Right ventricle myocardium superior (tissue), 1 donor: Measurements from ENCODE around the gene DLAT. TPM values are rescaled to one million over a fixed set of nuclear protein-coding genes. Genes with fewer than 3 reads are reported as not detected.
"Not testable (repeated sequence)": the region's sequence is repeated elsewhere in the genome, so short reads cannot be mapped to it uniquely, and the experiment has no call there.

Source experiments
- ATAC-seq: fragments of 200-7000 bp; cut with Tn5 transposase; one replicate; pipeline ENCODE4 v1.9.1; 2020; ENCODE audit warnings: mild to moderate bottlenecking; ENCODE audit not compliant: poor library complexity
- DNase-seq: peaks from one replicate; pipeline ENCODE4 v3.0.0-alpha.2; 2020
- intact Hi-C: fragments of 100-400 bp; cut with DNase I; formaldehyde crosslinking; loops from one replicate; pipeline ENCODE4 v1.11.2; 2022
- long read RNA-seq: library from polyadenylated mRNA; unstranded; transcript quantifications from one replicate; pipeline ENCODE4 v2.0.0, GENCODE V29; 2021
- total RNA-seq: library from RNA; stranded (reverse); fragmentation: NEBNext Ultra II Directional; extraction: Animal tissue kit (Norgen Biotek cat#: 25700); gene quantifications from one replicate; pipeline ENCODE4 v1.2.1, GENCODE V29; 2021
- donor health status: DM: no; HTN: yes; CAD: no; lungs with severe emphysema.

Gene DLAT
- 154 TPM for total RNA-seq
- long read RNA-seq, full-length matches to known transcripts, result 457 of 499 reads
- long read RNA-seq, partial matches to known transcripts, result 12 of 499 reads
- long read RNA-seq, other reads (novel, unspliced or antisense), result 30 of 499 reads

DNA sequence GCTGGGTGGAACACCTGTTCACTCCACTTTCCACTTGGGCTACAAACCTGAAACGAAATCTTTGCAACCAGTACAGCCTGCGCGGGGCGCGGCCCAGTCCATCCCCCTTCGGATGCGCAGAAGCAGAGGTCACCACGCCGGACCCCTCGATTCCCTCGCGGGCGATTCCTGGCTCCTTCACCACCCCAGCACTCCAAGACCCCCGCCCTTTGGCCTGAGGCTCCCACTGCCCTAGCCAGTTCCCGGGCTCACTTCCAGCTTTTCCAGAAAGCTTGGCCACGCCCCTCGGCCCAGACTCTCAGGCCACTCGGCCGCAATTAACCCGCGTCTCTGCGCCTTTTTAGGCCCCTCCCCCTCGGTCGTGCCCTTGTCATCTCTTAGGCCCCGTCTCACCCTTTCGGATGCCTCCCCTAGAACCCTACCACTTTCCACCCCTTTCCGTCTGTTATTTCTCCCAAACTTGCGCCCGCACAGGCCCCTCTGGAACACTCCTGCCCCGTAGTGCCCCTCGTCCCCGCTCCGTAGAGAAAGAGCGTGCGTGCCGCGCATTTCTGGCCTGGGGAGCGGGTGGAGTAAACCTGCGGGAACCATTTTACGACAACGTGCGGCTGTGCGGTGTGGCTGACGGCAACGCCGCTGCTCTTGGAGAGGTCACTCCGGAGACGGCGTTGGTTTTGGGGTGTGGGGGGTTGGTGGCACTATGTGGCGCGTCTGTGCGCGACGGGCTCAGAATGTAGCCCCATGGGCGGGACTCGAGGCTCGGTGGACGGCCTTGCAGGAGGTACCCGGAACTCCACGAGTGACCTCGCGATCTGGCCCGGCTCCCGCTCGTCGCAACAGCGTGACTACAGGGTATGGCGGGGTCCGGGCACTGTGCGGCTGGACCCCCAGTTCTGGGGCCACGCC is at the start of gene DLAT:
TSS of gene DLAT (plus strand) at position 636 of the 906 bp plus-strand sequence. CDS start at position 701, 65 bp downstream.
- peak; percentile 94 for DNase-seq
- intact Hi-C loops, result no loop called here
- peak; percentile 94 for ATAC-seq

DNA sequence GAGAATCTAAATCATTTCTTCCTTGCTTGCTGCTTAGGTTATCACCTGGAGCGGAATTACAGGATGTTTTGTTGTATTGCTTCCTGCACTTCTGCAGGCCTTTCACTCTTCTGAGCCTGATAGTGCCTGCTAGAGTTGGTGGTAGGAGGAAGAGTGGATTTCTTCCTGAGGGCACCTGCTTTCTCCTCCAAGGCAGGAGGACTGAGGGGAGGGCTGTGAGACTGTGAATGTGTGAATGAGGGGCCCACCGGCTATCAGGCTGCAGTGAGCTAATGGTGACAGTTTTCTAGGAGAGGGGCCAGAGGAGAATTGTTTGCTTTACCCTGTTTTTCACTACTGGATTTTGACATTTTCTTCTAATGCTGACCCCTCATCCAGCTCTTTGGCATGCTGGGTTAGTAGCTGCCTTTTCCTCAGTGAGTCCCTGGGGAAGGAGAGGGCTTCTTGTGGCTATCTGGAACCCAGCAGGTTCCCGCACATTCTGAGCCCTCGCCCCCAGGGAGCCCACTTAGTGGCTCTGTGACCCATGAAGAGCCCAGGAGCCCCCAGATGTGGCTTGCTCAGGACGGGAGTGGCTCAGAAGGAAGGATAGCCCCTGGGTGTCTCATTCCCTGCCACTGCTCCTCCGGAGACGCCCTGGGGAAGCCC is 49.0 kb upstream of the DLAT start:
- DNase-seq (no peak), ATAC-seq (no peak)
- intact Hi-C loops, result loop anchor here (5.0 kb wide), 1 partner anchor 44 kb away; no protein-coding TSS in a partner anchor

DNA sequence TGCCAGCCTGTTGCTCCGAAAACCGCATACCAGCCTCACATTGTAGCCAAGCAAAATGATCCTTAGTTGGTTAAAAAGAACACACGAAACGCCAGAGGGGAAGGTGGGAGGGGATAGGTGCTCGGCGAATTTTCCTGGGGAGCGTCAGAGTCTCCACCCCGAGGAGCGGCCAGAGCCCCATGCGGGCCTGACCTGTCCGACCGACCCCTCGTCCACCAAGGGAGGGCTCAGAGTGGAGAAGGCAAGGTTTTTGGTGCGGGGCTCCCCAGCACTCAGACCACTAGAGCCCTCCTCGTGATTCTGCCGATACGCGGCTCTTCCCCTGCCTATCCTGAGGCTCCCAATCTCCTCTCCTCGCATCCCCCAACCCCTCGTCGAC is 48.5 kb upstream of the DLAT start:
- intact Hi-C loops, result loop anchor here (5.0 kb wide), 1 partner anchor 44 kb away; no protein-coding TSS in a partner anchor
- DNase-seq, result peak; percentile 40
- peak; percentile 24 for ATAC-seq

DNA sequence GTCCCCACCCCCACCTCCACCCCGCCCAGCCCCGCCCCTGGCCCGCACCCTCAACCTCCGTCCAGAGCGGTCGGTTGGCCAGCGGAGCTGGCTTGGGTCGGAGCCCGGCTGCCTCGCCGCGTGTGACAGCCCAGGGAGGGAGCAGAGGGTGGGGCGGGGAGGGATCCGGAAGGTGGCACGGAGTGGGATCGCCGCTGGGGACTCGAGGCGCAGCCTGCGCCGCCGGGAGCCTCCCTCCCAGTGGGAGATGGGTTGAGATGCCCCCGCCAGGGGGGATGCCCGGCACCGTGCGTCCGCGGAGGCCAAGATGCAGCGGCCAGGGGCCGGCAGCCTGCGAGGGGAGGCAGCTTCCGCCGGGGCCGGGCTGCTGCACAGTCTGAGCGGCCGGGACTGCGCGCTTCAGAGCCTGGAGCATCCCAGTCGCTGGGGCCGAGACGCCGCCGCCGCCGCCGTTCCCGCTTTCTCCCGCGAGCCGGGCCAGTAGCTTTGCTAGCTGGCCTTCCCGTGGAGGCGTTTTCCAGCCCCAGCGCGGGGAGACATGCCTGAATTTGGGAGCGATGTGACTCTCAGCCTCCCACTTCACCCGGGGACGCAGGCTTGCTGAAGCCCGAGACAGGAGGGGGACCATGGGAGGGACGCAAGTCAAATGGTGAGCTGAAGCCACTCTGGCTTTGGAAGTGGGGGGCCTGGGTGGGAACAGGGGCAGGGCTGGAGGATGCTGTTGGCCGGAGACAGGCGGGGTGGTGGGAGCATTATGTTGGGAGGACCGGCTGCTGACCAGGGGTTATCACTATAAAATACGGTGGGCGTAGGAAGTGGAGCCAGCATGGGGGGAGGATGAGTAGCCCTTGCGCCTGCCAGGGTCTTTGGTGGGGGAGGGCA is 47.8 kb upstream of the DLAT start:
- peak; percentile 84 for ATAC-seq
- peak; percentile 83 for DNase-seq
- intact Hi-C loops, result loop anchor here (5.0 kb wide), 1 partner anchor 45 kb away; no protein-coding TSS in a partner anchor

DNA sequence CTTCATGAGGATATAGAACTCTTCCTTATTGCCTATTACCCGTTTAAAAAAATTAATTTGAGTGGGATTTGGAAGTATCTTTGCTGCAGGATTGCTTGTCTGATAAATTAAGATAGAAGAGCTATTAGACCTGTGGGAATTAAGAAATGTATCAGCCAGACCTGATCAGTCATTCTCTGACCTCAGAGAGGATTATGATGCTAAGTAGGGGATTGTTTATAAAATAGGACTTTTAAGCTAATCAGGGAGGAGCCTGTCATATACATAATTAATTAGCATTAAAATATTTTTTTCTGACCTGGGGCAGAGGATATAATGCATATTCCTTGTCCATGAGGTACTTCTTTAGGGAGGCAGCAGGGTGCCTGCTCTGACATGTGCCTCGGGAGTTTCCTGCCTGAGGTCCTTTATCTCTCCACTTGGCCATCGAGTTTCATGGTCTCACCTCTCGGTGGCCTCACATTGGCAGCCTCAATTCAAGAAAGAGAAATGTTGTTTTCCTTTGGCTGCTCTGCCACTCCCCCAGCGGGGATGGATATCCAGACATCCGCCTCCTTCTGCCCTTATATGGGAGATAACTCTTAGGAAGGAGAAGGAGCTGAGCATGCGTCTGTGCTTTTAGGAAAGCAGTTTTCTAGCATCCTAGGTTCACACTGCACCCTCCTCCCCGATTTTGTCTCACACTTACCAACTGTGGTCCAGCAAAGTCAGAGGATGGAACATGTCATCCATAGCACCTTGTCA is 47.0 kb upstream of the DLAT start:
- intact Hi-C loops, result loop anchor here (5.0 kb wide), 1 partner anchor 46 kb away; no protein-coding TSS in a partner anchor
- DNase-seq, result peak; percentile 67

DNA sequence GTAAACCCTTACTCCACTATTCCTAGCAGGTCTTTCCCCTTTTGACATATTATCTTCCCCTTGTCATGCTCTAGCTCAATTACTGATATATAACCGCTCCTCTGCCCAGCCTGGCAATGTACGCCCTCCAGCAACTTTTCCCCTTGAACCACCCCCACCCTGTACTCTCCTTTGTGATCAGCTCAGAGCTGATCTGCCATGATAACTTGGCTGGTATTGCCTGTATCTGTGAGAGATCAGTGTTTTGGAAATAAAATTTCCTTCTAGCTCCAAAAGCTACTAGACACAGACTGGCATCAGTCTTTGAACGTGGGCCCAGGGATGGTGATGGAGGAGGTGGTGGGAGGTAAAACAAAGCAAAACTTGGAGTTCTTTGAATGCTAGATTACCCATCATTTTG is 45.1 kb upstream of the DLAT start:
- intact Hi-C loops, result loop anchor here (5.0 kb wide), 1 partner anchor 103 kb away; the partner anchor contains the start of genes CFAP68 and FDXACB1
- no peak for ATAC-seq
- no peak for DNase-seq

More for the DNA sequence above, 47.0 kb upstream of the DLAT start:
- peak; percentile 62 for ATAC-seq

DNA sequence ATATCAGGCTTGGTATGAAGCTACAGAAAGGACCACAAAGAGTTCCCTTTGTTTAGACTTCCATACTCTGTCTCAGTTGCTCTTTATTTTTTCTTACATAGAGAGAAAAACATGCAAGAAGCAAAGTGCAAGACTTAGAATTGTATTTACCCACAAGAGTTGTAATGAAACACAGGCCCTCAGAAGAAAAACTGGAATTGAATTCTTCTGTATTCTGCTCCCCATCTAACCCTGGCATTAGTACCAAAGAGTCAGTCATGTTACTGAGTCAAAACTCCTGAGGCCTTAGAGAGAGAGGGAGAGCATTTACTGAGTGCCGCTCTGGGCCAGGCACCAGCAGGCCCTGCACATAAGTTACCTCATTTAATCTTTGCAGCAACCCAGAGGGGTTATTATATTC is 43.9 kb upstream of the DLAT start:
- ATAC-seq (no peak), DNase-seq (no peak)
- intact Hi-C loops, result loop anchor here (5.0 kb wide), 1 partner anchor 104 kb away; the partner anchor contains the start of genes CFAP68 and FDXACB1

DNA sequence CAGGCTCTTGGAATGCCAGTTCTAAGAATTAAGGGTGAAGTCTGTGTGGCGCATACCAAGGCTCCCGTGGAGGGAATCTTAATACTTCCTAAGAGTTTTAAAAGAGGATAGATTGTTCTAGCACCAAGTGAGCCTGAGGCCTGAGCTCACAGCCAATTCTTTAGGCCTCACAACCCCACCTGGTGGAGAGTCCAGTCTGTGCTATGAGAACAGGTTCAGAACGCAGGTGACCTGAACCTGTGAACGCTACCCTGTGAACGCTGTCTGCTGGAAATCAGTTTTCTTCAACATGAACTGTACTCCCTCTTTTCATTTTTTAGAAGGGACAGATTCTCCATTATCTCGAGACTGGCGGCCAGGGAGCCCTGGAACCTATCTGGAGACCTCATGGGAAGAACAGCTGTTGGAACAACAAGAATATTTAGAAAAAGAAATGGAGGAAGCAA is 43.2 kb upstream of the DLAT start:
- ATAC-seq (peak; percentile 67), DNase-seq (peak; percentile 57)
- intact Hi-C loops, result loop anchor here (5.0 kb wide), 1 partner anchor 105 kb away; the partner anchor contains the start of genes CFAP68 and FDXACB1

DNA sequence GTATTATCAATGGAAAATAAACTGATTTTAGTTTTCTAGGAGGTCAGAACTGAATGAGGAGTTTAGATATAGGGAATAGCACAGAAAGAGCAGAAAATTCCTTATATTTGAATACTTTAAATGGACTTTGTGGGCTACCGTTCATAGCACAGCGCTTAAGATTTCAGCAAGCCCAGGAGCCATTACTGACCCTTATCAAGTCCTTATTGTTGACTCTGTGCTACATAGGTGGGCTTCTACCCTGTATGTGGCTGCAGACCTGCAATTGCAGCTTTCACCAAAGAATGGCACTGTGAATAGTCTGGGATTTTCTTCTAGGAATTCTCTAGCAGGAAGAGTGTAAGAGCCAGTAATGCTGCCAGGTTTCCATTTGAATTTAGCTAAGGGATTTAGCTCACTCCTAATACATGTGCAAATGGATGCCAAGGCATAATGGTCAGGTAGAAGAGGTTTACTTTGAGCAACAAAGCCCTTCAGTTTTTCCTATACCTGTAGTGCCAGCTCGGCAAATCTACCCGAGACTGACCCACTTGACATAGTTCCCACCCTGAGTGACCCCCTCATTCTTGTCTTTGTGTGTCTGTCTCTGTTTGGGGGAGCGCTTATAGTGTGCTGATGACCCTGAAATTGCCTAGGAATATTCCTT is 42.5 kb upstream of the DLAT start:
- ATAC-seq (peak; percentile 6), DNase-seq (no peak)
- intact Hi-C loops, result loop anchor here (5.0 kb wide), 1 partner anchor 105 kb away; the partner anchor contains the start of genes CFAP68 and FDXACB1

DNA sequence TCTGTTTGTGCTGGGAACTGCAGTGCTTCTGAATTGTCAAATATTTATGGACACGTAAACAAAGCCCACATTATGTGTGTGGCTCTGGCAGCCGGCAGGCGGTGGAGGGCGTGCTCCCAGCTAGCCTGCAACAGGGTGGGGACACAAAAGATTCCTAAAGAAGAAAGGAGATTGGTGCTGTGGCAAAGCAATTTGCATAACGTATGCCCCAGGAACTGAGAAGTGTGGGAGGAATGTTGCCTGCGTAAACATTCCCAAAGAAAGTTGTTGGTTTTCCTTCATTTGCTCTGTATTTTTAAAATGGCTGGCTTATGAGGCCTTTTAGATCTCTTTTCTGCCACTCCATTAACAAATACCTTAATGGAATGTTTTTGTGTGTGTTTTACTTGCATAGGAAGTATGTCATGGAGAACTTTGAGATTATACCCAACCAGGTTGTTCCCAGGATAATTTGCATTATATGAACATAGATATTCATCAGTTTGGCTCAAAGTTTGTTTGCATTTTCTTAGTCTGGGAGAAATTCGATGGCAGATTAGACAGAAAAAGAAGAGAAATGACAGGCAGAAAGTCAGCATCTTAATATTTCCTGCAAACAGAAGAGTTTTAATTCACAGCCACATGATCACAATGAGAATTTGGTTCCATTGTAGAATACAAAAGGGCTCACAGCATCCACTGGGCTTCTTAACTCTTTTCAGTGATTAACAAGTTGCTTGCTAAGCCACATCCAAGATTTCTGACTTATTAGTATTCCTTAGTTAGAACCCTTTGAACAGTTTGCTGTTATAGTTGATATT is 41.8 kb upstream of the DLAT start:
- DNase-seq (peak; percentile 48), ATAC-seq (peak; percentile 73)
- intact Hi-C loops, result loop anchor here (5.0 kb wide), 1 partner anchor 106 kb away; the partner anchor contains the start of genes CFAP68 and FDXACB1

DNA sequence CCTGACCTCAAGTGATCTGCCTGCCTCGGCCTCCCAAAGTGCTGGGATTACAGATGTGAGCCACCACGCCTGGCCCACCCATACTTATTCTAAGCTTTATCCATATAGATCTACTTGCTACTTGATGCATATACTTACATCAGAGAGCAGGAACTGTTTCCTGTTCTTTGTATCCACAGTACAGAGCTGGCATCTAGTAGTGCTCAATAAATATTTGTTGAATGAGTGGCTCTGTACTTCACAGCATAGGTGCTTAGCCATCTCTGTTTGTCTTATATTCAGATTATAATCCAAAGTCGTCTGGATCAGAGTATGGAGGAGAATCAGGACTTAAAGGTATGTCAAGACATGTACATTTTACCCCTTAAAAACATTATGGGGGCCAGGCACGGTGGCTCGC is 38.6 kb upstream of the DLAT start:
- no peak for DNase-seq
- no peak for ATAC-seq
- intact Hi-C loops, result no loop called here

DNA sequence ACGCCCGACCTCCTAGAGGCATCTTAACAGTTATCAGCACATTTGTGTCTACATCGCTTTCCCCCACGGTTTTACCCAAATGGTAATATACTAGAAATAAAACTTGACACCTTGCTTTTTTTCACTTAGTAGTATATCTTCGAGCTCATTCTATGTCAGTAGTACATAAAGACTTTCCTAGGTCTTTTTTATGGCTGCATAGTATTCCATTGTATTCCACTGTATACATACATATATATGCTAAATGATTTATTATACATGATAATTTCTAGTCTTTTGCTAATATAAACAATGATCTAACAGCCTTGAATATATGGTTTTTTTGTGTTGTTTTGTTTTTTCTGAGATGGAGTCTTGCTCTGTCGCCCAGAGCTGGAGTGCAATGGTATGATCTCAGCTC is 34.8 kb upstream of the DLAT start:
- ATAC-seq (no peak), DNase-seq (no peak)
- intact Hi-C loops, result no loop called here

DNA sequence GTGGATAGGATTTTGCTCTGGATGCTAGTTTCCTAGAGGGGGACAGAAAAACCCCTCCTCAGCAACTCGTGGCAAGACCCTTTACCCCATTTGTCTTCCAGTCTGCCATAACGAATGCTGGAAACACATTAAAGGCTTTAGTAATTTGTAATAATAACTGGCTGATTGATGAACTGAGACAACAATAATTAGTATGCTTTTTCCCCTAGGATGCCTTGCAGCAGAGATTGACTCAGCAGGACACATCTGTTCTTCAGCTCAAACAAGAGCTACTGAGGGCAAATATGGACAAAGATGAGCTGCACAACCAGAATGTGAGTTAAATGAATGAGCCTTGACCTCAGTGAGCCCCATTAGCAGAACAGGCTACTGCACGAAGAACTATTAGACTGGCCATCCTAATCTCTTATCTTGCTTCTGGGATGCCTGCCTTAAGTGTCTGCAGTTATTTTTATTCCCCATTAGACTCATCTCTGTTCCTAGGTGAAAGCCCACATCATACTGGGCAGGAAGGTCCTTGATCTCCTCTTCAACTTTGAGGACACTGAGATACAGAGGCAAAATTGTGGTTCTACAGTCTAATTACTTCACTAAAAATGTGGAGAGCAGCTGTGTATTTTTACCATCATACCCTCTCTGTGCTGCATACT is 32.9 kb upstream of the DLAT start:
- ATAC-seq, result peak; percentile 64
- no peak for DNase-seq
- intact Hi-C loops, result no loop called here

DNA sequence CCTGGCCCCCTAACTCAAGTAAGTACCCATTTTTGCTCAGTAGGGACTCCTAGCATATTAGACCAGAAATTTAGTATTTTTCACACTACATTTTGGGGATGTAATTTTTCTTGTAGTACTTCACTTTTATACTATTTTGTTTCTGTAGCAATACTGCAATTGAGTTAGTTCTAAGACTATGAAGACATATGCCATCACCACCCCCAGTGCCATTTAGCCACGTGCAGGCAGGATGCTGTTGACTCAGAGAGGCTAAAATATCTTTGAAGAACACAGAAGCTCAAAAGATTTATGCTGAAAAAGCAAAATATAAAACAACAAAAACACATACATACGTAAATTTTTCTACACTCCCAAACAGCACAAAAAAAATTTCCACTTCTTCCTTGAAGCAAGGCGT is 29.1 kb upstream of the DLAT start:
- DNase-seq (no peak), ATAC-seq (no peak)
- intact Hi-C loops, result no loop called here

DNA sequence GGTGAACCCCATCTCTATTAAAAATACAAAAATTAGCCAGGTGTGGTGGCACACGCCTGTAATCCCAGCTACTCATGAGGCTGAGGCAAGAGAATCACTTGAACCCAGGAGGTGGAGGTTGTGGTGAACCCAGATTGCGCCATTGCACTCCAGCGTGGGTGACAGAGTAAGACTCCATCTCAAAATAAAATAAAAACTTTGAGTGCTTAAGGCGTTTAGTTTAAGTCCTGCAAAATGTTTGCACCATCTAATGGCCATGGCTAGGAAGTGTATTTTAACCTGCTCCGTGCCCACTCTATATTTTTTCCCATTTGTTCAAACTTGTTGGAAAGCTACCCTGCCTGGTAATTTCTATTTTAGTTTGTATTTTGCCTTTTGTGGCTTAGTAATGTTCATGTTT is 28.5 kb upstream of the DLAT start:
- DNase-seq, intact Hi-C loops: not testable (repeated sequence)
- peak; percentile 60 for ATAC-seq

DNA sequence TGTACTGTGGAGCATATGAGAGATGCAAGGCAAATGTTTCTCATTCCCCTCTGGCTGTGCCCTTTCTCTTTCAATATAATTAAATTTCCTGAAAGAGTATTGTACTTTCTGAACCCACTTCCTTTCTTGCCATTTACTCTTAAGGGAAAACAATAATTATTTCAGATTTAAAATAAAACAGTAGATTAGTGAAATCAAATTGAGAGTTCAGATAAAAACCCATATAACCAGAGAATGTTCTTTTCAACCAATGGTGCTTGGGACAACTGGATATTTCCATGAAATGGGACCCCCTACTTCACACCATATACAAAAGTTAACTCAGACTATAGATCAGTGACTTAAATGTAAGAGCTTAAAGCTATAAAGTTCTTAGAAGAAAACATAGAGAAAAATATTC is 26.1 kb upstream of the DLAT start:
- DNase-seq (no peak), ATAC-seq (no peak)
- intact Hi-C loops, result no loop called here
